ENCODE results near the gene PTPRO. TPM values are rescaled to one million over a fixed set of nuclear protein-coding genes. Genes with fewer than 3 reads are reported as not detected.
A peak's percentile ranks its signal among the peaks of the same experiment; 100 is the strongest.

The PTPRO gene
- total and polyA plus RNA-seq, 9 donors = 0.74 to 1.5 (median 1.0) TPM

DNA sequence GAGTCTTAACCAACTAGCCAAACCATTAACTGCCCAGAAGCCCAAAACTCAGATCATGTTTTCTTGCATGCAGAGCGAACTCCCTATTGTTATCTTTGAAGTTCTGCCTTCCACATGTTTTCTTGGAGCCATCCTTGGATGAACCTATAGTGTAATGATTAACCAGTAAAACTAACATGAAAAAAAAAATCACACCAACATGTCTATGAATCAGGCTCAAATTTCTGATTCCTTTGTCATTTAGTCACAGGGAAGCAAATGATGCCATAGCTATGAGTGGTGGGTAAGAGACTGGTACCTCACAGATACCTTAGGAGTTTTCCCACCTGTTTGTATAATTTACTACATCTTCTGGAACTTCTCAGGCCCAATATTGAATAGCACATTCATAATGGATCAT lies 70.7 kb downstream of the PTPRO start:
- Histone ChIP-seq H3K4me3 (ENCODE audit: low read length) (no peak overlapping the region), H3K9me3 (replicated peaks; ENCODE audit: control insufficient read depth, low read depth, low read length) (no peaks in the 10 kb centered on the region), H3K27me3 (ENCODE audit: control insufficient read depth, insufficient read depth, low read length) (no peaks in the 10 kb centered on the region), H3K36me3 (ENCODE audit: control insufficient read depth, insufficient read depth, low read length) (no peaks in the 10 kb centered on the region), H3K27ac (ENCODE audit: low read length) (no peak overlapping the region), H3K4me1 (ENCODE audit: control insufficient read depth, insufficient read depth, low read length) (no peaks in the 10 kb centered on the region)
- WGBS (ENCODE audit: insufficient coverage) = no CpG with 5 or more reads among the region's 1 CpG
- DNase-seq = no peak

DNA sequence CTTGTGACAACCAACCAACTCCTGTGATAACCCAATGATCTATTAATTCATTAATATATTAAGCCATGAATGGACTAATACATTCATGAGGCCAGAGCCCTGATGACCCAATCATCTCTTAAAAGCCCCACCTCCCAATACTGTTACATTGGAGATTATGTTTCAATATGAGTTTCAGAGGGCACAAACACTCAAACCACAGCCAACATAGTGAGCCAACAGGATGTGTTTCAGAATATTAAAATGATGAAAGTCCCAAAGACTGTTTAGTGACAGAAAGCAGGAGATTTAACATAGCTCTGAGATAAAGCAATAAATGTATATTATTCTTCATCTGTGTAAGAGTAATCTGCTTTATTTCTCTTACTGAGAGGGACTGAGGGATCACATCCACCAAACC lies 71.7 kb downstream of the PTPRO start:
- no peak for DNase-seq
- H3K27me3 ChIP-seq (ENCODE audit: control insufficient read depth, insufficient read depth, low read length) = no peaks in the 10 kb centered on the region

DNA sequence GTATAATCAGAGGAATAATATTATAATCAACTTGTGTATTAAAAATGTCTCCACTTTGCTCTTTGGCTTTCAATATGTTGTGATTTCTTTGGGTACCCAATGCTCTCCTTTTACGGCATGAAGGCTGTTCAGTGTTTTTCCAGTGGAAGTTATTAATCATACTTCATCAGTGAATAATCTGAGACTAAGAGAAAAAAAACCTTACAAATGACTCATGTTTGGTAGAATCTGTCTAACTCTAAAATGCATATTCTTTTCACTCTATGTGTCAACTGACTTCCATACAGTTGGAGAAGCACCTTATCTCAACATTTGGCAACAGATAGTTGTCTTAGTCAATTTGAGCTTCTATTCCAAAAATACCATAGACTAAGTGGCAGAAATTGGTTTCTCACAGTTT lies 82.2 kb downstream of the PTPRO start:
- Histone ChIP-seq H3K36me3 (ENCODE audit: control insufficient read depth, insufficient read depth, low read length) (no peaks in the 10 kb centered on the region), H3K4me1 (ENCODE audit: control insufficient read depth, insufficient read depth, low read length) (no peaks in the 10 kb centered on the region), H3K4me3 (ENCODE audit: low read length) (no peak overlapping the region), H3K27me3 (ENCODE audit: control insufficient read depth, insufficient read depth, low read length) (no peaks in the 10 kb centered on the region), H3K27ac (ENCODE audit: low read length) (no peak overlapping the region), H3K9me3 (replicated peaks; ENCODE audit: control insufficient read depth, low read depth, low read length) (no peaks in the 10 kb centered on the region)
- no peak for DNase-seq
- WGBS (ENCODE audit: insufficient coverage) = no CpG with 5 or more reads among the region's 1 CpG

More for the DNA sequence above, 71.7 kb downstream of the PTPRO start:
- H3K27ac ChIP-seq (ENCODE audit: low read length) = no peak overlapping the region
- H3K9me3 ChIP-seq (replicated peaks; ENCODE audit: control insufficient read depth, low read depth, low read length) = no peaks in the 10 kb centered on the region
- H3K4me3 ChIP-seq (ENCODE audit: low read length) = no peak overlapping the region
- H3K4me1 ChIP-seq (ENCODE audit: control insufficient read depth, insufficient read depth, low read length) = no peaks in the 10 kb centered on the region
- no peaks in the 10 kb centered on the region for H3K36me3 ChIP-seq (ENCODE audit: control insufficient read depth, insufficient read depth, low read length)

DNA sequence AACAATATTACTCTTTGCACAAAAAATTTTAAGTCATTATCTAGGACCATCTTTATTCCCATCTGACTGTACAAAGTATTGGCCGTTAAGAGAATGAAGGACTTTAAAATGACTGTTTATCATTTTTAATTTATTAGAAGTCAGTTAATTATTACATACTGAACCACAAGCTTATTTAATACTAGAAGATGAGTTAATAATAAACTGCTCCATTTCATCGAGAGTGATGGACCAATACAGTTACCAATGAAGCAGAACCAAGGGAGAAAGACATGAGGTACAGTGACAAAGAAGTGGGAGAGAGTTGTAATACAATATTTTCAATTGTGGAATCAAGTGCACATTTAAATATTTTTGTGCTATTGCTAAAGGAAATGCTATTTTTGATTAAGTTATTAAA lies 83.3 kb downstream of the PTPRO start:
- H3K9me3 ChIP-seq (replicated peaks; ENCODE audit: control insufficient read depth, low read depth, low read length) = no peaks in the 10 kb centered on the region
- H3K4me1 ChIP-seq (ENCODE audit: control insufficient read depth, insufficient read depth, low read length) = no peaks in the 10 kb centered on the region
- no peak overlapping the region for H3K27ac ChIP-seq (ENCODE audit: low read length)
- no peak for DNase-seq
- WGBS (ENCODE audit: insufficient coverage) = no CpG with 5 or more reads among the region's 2 CpGs
- no peaks in the 10 kb centered on the region for H3K36me3 ChIP-seq (ENCODE audit: control insufficient read depth, insufficient read depth, low read length)
- no peak overlapping the region for H3K4me3 ChIP-seq (ENCODE audit: low read length)
- no peaks in the 10 kb centered on the region for H3K27me3 ChIP-seq (ENCODE audit: control insufficient read depth, insufficient read depth, low read length)

DNA sequence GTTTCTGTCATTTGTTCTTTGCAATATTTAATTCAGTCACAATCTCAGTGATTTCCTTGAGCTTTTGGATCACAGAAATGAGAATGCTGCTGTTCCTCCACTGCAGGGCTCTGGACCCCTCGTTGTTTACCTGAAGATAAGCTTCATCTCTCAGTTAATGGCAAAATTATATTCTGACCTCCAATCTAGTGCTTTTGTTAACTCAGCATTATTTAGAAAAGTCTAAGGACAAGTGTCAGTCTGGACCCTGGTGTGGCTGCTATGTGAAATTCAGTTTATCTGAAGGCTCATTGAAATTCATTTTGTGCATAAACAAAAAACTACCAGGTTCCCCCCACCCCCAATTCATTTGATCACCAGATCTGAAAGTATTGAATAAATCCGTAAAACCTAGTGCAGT lies 84.7 kb downstream of the PTPRO start:
- H3K27me3 ChIP-seq (ENCODE audit: control insufficient read depth, insufficient read depth, low read length) = no peaks in the 10 kb centered on the region
- no peak overlapping the region for H3K4me3 ChIP-seq (ENCODE audit: low read length)
- H3K9me3 ChIP-seq (replicated peaks; ENCODE audit: control insufficient read depth, low read depth, low read length) = no peaks in the 10 kb centered on the region
- H3K27ac ChIP-seq (ENCODE audit: low read length) = no peak overlapping the region
- WGBS (ENCODE audit: insufficient coverage) = 100% methylated on average over 1 of the region's 2 CpGs
- no peaks in the 10 kb centered on the region for H3K4me1 ChIP-seq (ENCODE audit: control insufficient read depth, insufficient read depth, low read length)
- no peak for DNase-seq
- H3K36me3 ChIP-seq (ENCODE audit: control insufficient read depth, insufficient read depth, low read length) = no peaks in the 10 kb centered on the region

DNA sequence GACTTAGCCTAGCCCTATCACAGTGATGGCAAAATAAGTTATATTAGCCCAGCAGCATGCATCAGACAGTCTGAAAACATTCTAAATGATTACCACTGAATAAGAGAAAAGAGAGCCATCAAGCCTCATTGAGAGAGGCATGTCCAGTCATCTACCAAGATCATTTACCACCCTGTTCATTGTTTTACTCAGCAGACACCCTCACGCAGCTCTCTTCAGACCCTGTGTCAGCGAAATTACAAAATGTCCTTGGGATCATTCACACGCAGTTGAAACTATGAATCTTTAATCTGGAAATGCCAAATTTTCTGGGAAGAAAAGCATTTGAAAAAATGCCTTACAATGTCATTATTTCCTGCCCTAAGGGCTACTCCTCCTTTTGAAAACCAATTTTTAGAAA lies 89.5 kb downstream of the PTPRO start:
- no peaks in the 10 kb centered on the region for H3K9me3 ChIP-seq (replicated peaks; ENCODE audit: control insufficient read depth, low read depth, low read length)
- H3K27ac ChIP-seq (ENCODE audit: low read length) = no peak overlapping the region
- H3K4me3 ChIP-seq (ENCODE audit: low read length) = no peak overlapping the region
- DNase-seq = no peak
- no peaks in the 10 kb centered on the region for H3K36me3 ChIP-seq (ENCODE audit: control insufficient read depth, insufficient read depth, low read length)
- no CpG with 5 or more reads among the region's 3 CpGs for WGBS (ENCODE audit: insufficient coverage)
- no peaks in the 10 kb centered on the region for H3K27me3 ChIP-seq (ENCODE audit: control insufficient read depth, insufficient read depth, low read length)
- no peaks in the 10 kb centered on the region for H3K4me1 ChIP-seq (ENCODE audit: control insufficient read depth, insufficient read depth, low read length)

DNA sequence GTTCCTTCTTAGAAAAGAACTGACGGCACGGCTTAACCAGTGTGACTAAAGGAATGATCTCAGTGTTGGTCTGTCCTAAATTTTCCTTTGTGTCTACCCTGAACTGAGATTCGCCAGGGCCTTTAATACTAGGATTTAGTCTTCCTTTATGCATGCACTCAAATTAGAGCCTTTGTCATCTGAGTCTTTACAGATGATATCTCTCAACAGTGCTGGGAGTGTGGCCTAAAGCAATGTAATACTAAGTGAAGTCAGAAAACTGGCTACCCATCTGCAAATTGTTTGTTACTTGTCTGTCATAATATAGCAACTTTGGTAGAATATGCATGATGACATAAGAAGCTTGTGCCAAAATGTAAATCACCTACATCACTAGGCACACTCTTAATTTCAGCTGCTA lies 95.4 kb downstream of the PTPRO start:
- Histone ChIP-seq H3K36me3 (ENCODE audit: control insufficient read depth, insufficient read depth, low read length) (no peaks in the 10 kb centered on the region), H3K9me3 (replicated peaks; ENCODE audit: control insufficient read depth, low read depth, low read length) (no peaks in the 10 kb centered on the region), H3K27ac (ENCODE audit: low read length) (no peak overlapping the region), H3K4me3 (ENCODE audit: low read length) (no peak overlapping the region), H3K4me1 (ENCODE audit: control insufficient read depth, insufficient read depth, low read length) (no peaks in the 10 kb centered on the region), H3K27me3 (ENCODE audit: control insufficient read depth, insufficient read depth, low read length) (no peaks in the 10 kb centered on the region)
- WGBS (ENCODE audit: insufficient coverage) = no CpG with 5 or more reads among the region's 3 CpGs
- DNase-seq = no peak

DNA sequence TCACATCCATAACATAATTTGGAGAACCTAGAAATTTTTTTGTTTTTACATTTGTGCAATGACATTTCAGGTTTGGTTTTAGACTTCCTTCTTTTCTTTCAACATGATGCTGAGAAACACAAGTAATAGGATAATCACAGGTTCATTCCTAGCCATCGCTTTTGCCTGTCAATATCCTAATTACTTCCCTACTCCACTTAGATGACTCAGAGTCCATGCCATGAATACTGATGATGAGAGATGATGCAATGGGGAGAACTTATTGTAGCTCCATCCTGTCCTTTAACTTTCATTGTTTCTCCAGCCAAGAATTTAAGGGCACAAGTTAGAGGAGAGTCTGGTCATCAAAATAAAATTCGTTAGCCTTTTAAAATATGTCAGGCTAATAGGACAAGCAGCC lies 101.3 kb downstream of the PTPRO start:
- Histone ChIP-seq H3K27me3 (ENCODE audit: control insufficient read depth, insufficient read depth, low read length) (no peaks in the 10 kb centered on the region), H3K9me3 (replicated peaks; ENCODE audit: control insufficient read depth, low read depth, low read length) (no peaks in the 10 kb centered on the region), H3K36me3 (ENCODE audit: control insufficient read depth, insufficient read depth, low read length) (no peaks in the 10 kb centered on the region), H3K4me1 (ENCODE audit: control insufficient read depth, insufficient read depth, low read length) (no peaks in the 10 kb centered on the region), H3K27ac (ENCODE audit: low read length) (no peak overlapping the region), H3K4me3 (ENCODE audit: low read length) (no peak overlapping the region)
- no peak for DNase-seq
- WGBS (ENCODE audit: insufficient coverage) = no CpG with 5 or more reads among the region's 2 CpGs

DNA sequence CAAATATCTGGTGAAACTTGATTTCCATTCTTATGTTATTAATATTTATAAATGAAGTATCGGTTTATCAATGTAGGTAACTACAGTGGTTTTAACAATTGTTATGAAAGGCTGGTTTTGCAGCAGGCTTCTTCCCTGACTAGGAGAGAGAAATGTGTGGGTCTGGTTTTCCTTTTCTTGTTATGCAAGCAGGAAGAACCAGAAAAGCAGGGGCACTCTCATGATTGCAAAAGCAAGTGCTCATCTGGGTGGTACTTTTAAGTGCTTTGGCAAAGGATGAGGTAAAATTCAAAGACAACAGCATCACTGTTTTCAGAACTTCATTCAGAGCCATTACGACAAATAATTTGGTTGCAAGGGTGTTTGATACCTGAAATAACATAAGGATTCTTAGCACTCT lies 105.6 kb downstream of the PTPRO start:
- no peaks in the 10 kb centered on the region for H3K4me1 ChIP-seq (ENCODE audit: control insufficient read depth, insufficient read depth, low read length)
- H3K9me3 ChIP-seq (replicated peaks; ENCODE audit: control insufficient read depth, low read depth, low read length) = no peaks in the 10 kb centered on the region
- H3K4me3 ChIP-seq (ENCODE audit: low read length) = no peak overlapping the region
- H3K27ac ChIP-seq (ENCODE audit: low read length) = no peak overlapping the region
- no peak for DNase-seq
- H3K27me3 ChIP-seq (ENCODE audit: control insufficient read depth, insufficient read depth, low read length) = no peaks in the 10 kb centered on the region
- H3K36me3 ChIP-seq (ENCODE audit: control insufficient read depth, insufficient read depth, low read length) = no peaks in the 10 kb centered on the region
- 100% methylated on average over 1 of the region's 2 CpGs for WGBS (ENCODE audit: insufficient coverage)

DNA sequence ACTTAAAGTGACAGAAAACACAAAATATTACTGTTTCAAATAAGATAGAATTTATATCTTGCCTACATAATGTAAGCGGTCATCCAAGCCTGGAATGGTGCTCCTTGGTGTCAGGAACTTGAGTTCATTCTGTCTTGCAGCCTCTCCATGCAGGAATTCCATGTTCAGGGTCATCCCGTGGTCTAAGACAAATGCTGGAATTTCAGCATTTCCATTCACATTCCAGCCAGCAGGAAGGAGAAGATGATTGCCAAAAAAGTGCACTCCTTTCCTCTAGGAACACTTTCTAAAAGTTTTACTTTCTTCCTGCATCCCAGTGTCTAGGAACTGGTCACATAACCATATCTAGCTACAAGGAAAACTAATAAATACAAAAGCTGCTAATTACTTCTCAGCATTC lies 106.3 kb downstream of the PTPRO start:
- Histone ChIP-seq H3K9me3 (replicated peaks; ENCODE audit: control insufficient read depth, low read depth, low read length) (no peaks in the 10 kb centered on the region), H3K4me3 (ENCODE audit: low read length) (no peak overlapping the region), H3K27me3 (ENCODE audit: control insufficient read depth, insufficient read depth, low read length) (no peaks in the 10 kb centered on the region), H3K36me3 (ENCODE audit: control insufficient read depth, insufficient read depth, low read length) (no peaks in the 10 kb centered on the region), H3K4me1 (ENCODE audit: control insufficient read depth, insufficient read depth, low read length) (no peaks in the 10 kb centered on the region), H3K27ac (ENCODE audit: low read length) (no peak overlapping the region)
- 63% methylated on average over 2 of the region's 2 CpGs for WGBS (ENCODE audit: insufficient coverage)
- DNase-seq = peak; percentile 3

DNA sequence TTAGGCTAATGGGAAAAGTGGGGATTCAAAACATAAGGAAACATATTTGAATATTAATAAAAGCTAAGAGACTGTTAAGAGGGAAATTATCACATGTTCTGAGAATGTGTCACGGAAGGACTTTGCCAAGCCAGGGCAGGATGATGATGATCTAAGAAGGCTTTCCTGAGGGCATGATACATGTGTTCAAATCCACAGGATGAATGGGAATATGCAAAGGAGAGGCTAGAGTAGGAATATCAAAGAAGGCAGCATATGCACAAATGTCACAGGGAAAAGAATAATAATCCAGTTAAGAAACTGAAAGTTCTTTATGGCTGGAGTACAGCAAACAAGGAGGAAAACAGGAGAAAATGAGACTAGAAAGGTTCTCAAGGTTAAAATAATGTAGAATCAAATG lies 107.0 kb downstream of the PTPRO start:
- Histone ChIP-seq H3K27ac (ENCODE audit: low read length) (no peak overlapping the region), H3K27me3 (ENCODE audit: control insufficient read depth, insufficient read depth, low read length) (no peaks in the 10 kb centered on the region), H3K4me1 (ENCODE audit: control insufficient read depth, insufficient read depth, low read length) (no peaks in the 10 kb centered on the region), H3K4me3 (ENCODE audit: low read length) (no peak overlapping the region), H3K9me3 (replicated peaks; ENCODE audit: control insufficient read depth, low read depth, low read length) (no peaks in the 10 kb centered on the region), H3K36me3 (ENCODE audit: control insufficient read depth, insufficient read depth, low read length) (no peaks in the 10 kb centered on the region)
- WGBS (ENCODE audit: insufficient coverage) = 89% methylated on average over 1 of the region's 1 CpG
- DNase-seq = no peak

Data from muscle of leg (tissue), 11 donors.